ENCODE data around the gene MRPL20. TPM values are rescaled to one million over a fixed set of nuclear protein-coding genes. Genes with fewer than 3 reads are reported as not detected.
A peak's percentile ranks its signal among the peaks of the same experiment; 100 is the strongest.

Gene MRPL20
- total and polyA plus RNA-seq, 9 of the 15 experiments (the other 6 are each of a cell fraction or from before 2014, with no cell fraction given), result 180 to 671 (median 229) TPM

- TF ChIP-seq ZBTB49 (CRISPR knock-in tag; IDR thresholded peaks at IDR 0.05; ENCODE audit: borderline replicate concordance), result no peak
- TF ChIP-seq MAFK (IDR thresholded peaks at IDR 0.05; ENCODE audit: low read length), result no peak
Observed at GRCh38 chr1:1376551-1377226, 30.4 kb downstream of the MRPL20 start (continued).

- intact Hi-C loops (cut with micrococcal nuclease), result loop anchor here (1.0 to 10.0 kb wide), 4 partner anchors 23 to 130 kb away; partner anchors contain the start of genes ACAP3, CPTP, INTS11 and PUSL1
- Histone ChIP-seq H2AFZ (ENCODE audit: low read depth, low read length) (peak within 1 kb of the TSS; percentile 78), H3K36me3 (ENCODE audit: control insufficient read depth, insufficient read depth, low read length) (peaks cover 26% of the 10 kb centered on the region), H3K9ac (ENCODE audit: insufficient read depth in 1 of 2, low read depth in 2 of 2, low read length in 2 of 2) (peak within 1 kb of the TSS; percentile 99), H3K9me1 (ENCODE audit: control insufficient read depth, insufficient read depth, low read length) (peaks cover 6% of the 10 kb centered on the region), H3K4me3 (peak within 1 kb of the TSS; percentile 100), H3K79me2 (ENCODE audit: control insufficient read depth, insufficient read depth, low read length) (peaks cover 31% of the 10 kb centered on the region), H3K27me3 (ENCODE audit: control insufficient read depth in 2 of 2, insufficient read depth in 2 of 2, low read length in 2 of 2) (no peaks in the 10 kb centered on the region), H4K20me1 (replicated peaks; ENCODE audit: control insufficient read depth, insufficient read depth, low read length) (peaks cover 7% of the 10 kb centered on the region; the same call in 1 of the 2 replicates), H3K4me1 (replicated peaks in 1 of 2; ENCODE audit: control insufficient read depth in 2 of 2, insufficient read depth in 2 of 2, low read length in 2 of 2) (peaks cover 16 to 59% of the 10 kb centered on the region in 2 experiments), H3K4me2 (ENCODE audit: insufficient read depth, low read length) (peak within 1 kb of the TSS; percentile 89), H3K9me3 (replicated peaks; ENCODE audit: control insufficient read depth, insufficient read depth, low read depth, low read length) (no peaks in the 10 kb centered on the region), H3K27ac (ENCODE audit: extremely low read depth, low read depth, low read length) (peak within 1 kb of the TSS; percentile 97)
- POLR2A ChIA-PET, result interaction anchor here (0.6 to 4.2 kb wide), 22 partner anchors 12 to 795 kb away, joined by 3 to 54 read pairs (median 4); partner anchors contain the start of genes CCNL2 and MRPL20
- DNase-seq (ENCODE audit: extremely low read depth in 1 of 4, low spot score in 3 of 4) (peak; percentile 95 to 100 (median 98)), ATAC-seq (peak; percentile 96), FAIRE-seq (peak; percentile 100)
- no TSS peak for BruUV-seq (replicated peaks)
- under 1% methylated on average over 63 of the region's 85 CpGs for WGBS (ENCODE audit: insufficient coverage, low coverage, missing lambda C conversion rate)
- CTCF ChIA-PET (ENCODE audit: low intra/inter-chr PET ratio), result interaction anchor here (0.6 to 1.5 kb wide), 2 partner anchors 26 to 40 kb away, joined by 4 to 5 read pairs; partner anchors contain the start of gene DVL1
- in situ Hi-C loops (cut with MboI), result no loop called here
- TF ChIP-seq ZNF695 (CRISPR knock-in tag; IDR thresholded peaks at IDR 0.05) (no peak), MTA2 (IDR thresholded peaks at IDR 0.05; ENCODE audit: low read depth) (no peak; the same call in 1 of the 2 replicates), SP1 (CRISPR knock-in tag; IDR thresholded peaks at IDR 0.05) (peak; percentile 99), MLLT1 (IDR thresholded peaks at IDR 0.05) (peak in 1 of 2 experiments; percentile 51; a peak in 1 of 4 replicates), NUFIP1 (IDR thresholded peaks at IDR 0.05; ENCODE audit: partially characterized antibody) (peak; percentile 94), ZC3H4 (CRISPR knock-in tag; IDR thresholded peaks at IDR 0.05; ENCODE audit: borderline replicate concordance) (no peak), ATF3 (IDR thresholded peaks at IDR 0.05) (peak; percentile 55), ATF3 (CRISPR knock-in tag; conservative IDR thresholded peaks at IDR 0.05) (peak; percentile 96)
Observed at GRCh38 chr1:1374929-1375662, 32.0 kb downstream of the MRPL20 start, which contains the start of gene AURKAIP1. TSS of gene AURKAIP1 (minus strand) at chr1:1375207. CDS start at chr1:1374756, 451 bp downstream.
